H1 (cell line): ENCODE results near the gene CBLB. TPM values are rescaled to one million over a fixed set of nuclear protein-coding genes. Genes with fewer than 3 reads are reported as not detected.

Source experiments
- ATF2 ChIP-seq: IDR thresholded peaks from 2 replicates; pipeline ENCODE4 v1.6.1; 2012; ENCODE audit warnings: low read length, inconsistent platforms
- BRCA1 ChIP-seq: IDR thresholded peaks from 2 replicates; pipeline ENCODE4 v1.6.1; 2012; ENCODE audit warnings: low read depth, low read length, improper control_type of control experiment
- CTBP2 ChIP-seq: IDR thresholded peaks from 2 replicates; pipeline ENCODE4 v1.7.0; 2011; ENCODE audit warnings: borderline replicate concordance, mild to moderate bottlenecking, moderate library complexity, mixed read lengths, low read length; ENCODE audit not compliant: insufficient read depth, insufficient read length
- EZH2 ChIP-seq: fragments of 200-600 bp; sonication (generic); IDR thresholded peaks from 2 replicates; pipeline ENCODE4 v1.7.1; 2012; ENCODE audit warnings: low read depth, mild to moderate bottlenecking, moderate library complexity, low read length, inconsistent platforms; ENCODE audit not compliant: severe bottlenecking
- GABPA ChIP-seq: IDR thresholded peaks from 2 replicates; pipeline ENCODE4 v1.6.1; 2011; ENCODE audit warnings: mild to moderate bottlenecking, low read length, moderate library complexity, borderline replicate concordance; ENCODE audit not compliant: insufficient read depth
- HDAC2 ChIP-seq, 2 experiments: fragments of 300-600 bp in 1 of 2; sonication (generic) in 1 of 2; IDR thresholded peaks; 2 replicates each; pipeline ENCODE4 v1.6.1; 2011 to 2012; ENCODE audit warnings: low read depth in 2 of 2, low read length in 2 of 2, mild to moderate bottlenecking in 2 of 2, moderate library complexity in 2 of 2, borderline replicate concordance in 1 of 2, inconsistent platforms in 1 of 2
- KDM4A ChIP-seq: IDR thresholded peaks from one replicate; pipeline ENCODE4 v1.7.1; 2012; ENCODE audit warnings: low read depth, mild to moderate bottlenecking, moderate library complexity, low read length, inconsistent platforms; ENCODE audit not compliant: severe bottlenecking
- MAFK ChIP-seq: IDR thresholded peaks from 2 replicates; pipeline ENCODE4 v1.6.1; 2012; ENCODE audit warnings: low read depth, mild to moderate bottlenecking, improper control_type of control experiment, low read length
- NRF1 ChIP-seq: IDR thresholded peaks from 2 replicates; pipeline ENCODE4 v1.6.1; 2011; ENCODE audit warnings: mild to moderate bottlenecking, low read depth, low read length, improper control_type of control experiment
- PHF8 ChIP-seq: fragments of 200-600 bp; sonication (generic); conservative IDR thresholded peaks from 2 replicates; pipeline ENCODE4 v1.7.1; 2012; ENCODE audit warnings: low read depth, mild to moderate bottlenecking, inconsistent platforms, low read length, moderate library complexity
- POU5F1 ChIP-seq: IDR thresholded peaks from 2 replicates; pipeline ENCODE4 v1.6.1; 2011; ENCODE audit warnings: low read depth, mild to moderate bottlenecking, low read length, moderate library complexity
- RAD21 ChIP-seq, 2 experiments: IDR thresholded peaks in 1 of 2; conservative IDR thresholded peaks in 1 of 2; 2 replicates each; pipeline ENCODE4 v1.6.1; 2011; ENCODE audit warnings: low read depth in 2 of 2, low read length in 2 of 2, improper control_type of control experiment in 1 of 2, inconsistent platforms in 1 of 2, mild to moderate bottlenecking in 1 of 2, moderate library complexity in 1 of 2
- RBBP5 ChIP-seq: IDR thresholded peaks from 2 replicates; pipeline ENCODE4 v1.7.1; 2012; ENCODE audit warnings: low read depth, mild to moderate bottlenecking, inconsistent platforms, low read length, moderate library complexity, borderline replicate concordance
- RFX5 ChIP-seq: IDR thresholded peaks from 2 replicates; pipeline ENCODE4 v1.6.1; 2011; ENCODE audit warnings: low read depth, low read length, improper control_type of control experiment, borderline replicate concordance
- RNF2 ChIP-seq: fragments of 200-900, 300-1000 bp; sonication (generic); IDR thresholded peaks from 2 replicates; pipeline ENCODE4 v1.7.1; 2016; ENCODE audit warnings: borderline replicate concordance, low read depth, mild to moderate bottlenecking, antibody characterized with exemption, low read length; ENCODE audit not compliant: poor library complexity, severe bottlenecking; ENCODE audit errors: missing control alignments
- SIRT6 ChIP-seq: IDR thresholded peaks from one replicate; pipeline ENCODE4 v1.7.1; 2012; ENCODE audit warnings: low read length, inconsistent platforms
- SP1 ChIP-seq: IDR thresholded peaks from 2 replicates; pipeline ENCODE4 v1.6.1; 2011; ENCODE audit warnings: low read depth, low read length
- SP2 ChIP-seq: IDR thresholded peaks from 2 replicates; pipeline ENCODE4 v1.6.1; 2012; ENCODE audit warnings: mild to moderate bottlenecking, low read length, inconsistent platforms
- TAF1 ChIP-seq: IDR thresholded peaks from 2 replicates; pipeline ENCODE4 v1.6.1; 2011; ENCODE audit warnings: mild to moderate bottlenecking, low read depth, low read length
- TBP ChIP-seq: IDR thresholded peaks from 2 replicates; pipeline ENCODE4 v1.6.1; 2011; ENCODE audit warnings: low read depth, low read length, improper control_type of control experiment
- TEAD4 ChIP-seq: IDR thresholded peaks from 2 replicates; pipeline ENCODE4 v1.6.1; 2012; ENCODE audit warnings: low read depth, low read length, inconsistent platforms, mixed read lengths
- polyA plus RNA-seq, 7 experiments: library from polyadenylated mRNA; depleted of rRNA in 3 of 7; stranded (reverse) in 5 of 7; unstranded in 2 of 7; fragments of >200 nt in 5 of 7; fragments of 200-250 nt in 2 of 7; gene quantifications; 1 replicate in 5 of 7; 2 replicates in 1 of 7; 4 replicates in 1 of 7; pipeline versions ENCODE4 v1.2.1 to v1.2.3, GENCODE V29; 2011 to 2013; ENCODE audit warnings: missing spikeins in 2 of 7, mixed read lengths in 2 of 7
- total RNA-seq: library from RNA; stranded (reverse); fragmentation: NEBNext Ultra II Directional; extraction: Animal tissue kit (Norgen Biotek cat#: 25700); gene quantifications from 2 replicates; pipeline ENCODE4 v1.2.1, GENCODE V29; 2021

Gene CBLB
- total and polyA plus RNA-seq, 2 of the 8 experiments (the other 6 are each of a cell fraction or from before 2014, with no cell fraction given): 14.5 to 26.0 TPM

DNA sequence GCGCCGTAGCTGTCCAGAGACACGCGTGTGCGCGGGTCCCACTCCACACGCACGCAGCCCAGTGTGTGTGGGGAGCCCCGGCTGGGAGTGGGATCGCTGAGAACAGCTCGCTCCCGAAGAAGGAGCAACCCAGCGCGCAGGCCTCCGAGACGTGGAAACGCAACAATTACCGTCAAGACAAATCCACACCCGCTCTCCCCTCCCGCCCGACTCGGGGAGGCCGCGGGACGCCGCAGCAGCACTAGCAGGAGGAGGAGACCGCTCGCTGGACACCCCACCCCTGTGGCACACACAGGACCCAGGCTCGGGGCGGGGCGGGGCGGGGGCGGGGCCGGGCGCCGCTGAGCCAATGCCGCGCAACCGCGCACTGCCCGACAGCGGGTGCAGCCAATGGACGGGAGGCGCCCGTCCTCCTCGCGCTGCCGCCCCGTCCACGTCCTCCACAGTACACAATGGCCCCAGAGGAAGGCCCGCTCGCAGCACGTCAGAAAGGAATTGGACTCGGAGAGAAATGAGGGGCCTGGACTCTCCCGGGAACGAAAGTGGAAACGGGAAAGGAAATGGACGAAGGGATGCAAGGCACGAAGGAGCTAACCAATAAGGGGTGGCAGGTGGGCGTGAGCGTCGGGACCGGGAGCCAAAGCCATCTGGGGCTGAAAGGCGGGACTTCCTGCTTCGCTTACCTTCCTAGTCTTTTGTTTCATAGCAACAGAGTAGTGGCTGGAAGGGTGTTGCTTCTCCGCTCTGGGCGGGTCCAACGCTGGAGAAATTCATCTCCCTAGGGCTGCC is at the start of gene CBLB (continued):
- TF ChIP-seq ATF2 (no peak), MAFK (no peak), HDAC2 (IDR thresholded peaks at IDR 0.05; ENCODE audit: borderline replicate concordance in 1 of 2, low read depth in 2 of 2, low read length in 2 of 2) (peak; percentile 84 to 92; a peak in 1 of 4 replicates), TAF1 (peak; percentile 58), GABPA (no peak), SIRT6 (no peak), EZH2 (no peak), BRCA1 (no peak), TBP (peak; percentile 36), RNF2 (no peak), NRF1 (no peak), SP1 (peak; percentile 72; the same call in 1 of the 2 replicates), RAD21 (IDR thresholded peaks at IDR 0.05 in 1 of 2, conservative IDR thresholded peaks at IDR 0.05 in 1 of 2; ENCODE audit: low read depth in 2 of 2, low read length in 2 of 2) (no peak), PHF8 (peak; percentile 71), RFX5 (no peak), CTBP2 (no peak), RBBP5 (no peak), KDM4A (peak; percentile 94), SP2 (peak; percentile 45), POU5F1 (no peak), TEAD4 (no peak)
